Jurkat, Clone E6-1 (cell line): Measurements from ENCODE around the gene SCN8A.
"Not testable (repeated sequence)": the region's sequence is repeated elsewhere in the genome, so short reads cannot be mapped to it uniquely, and the experiment has no call there.

Experiments used
- DNase-seq: peaks from one replicate; pipeline ENCODE4 v3.0.0-alpha.2; 2011; ENCODE audit warnings: low read depth, low spot score
- H3K4me3 ChIP-seq: 2 replicates; pipeline ENCODE4 v1.5.1; 2011; ENCODE audit warnings: mild to moderate bottlenecking, low read length, control low read depth, moderate library complexity

The SCN8A gene

GRCh38 chr12:51788876-51789275, 197.8 kb downstream of the SCN8A start:
- DNase-seq, result no peak
- H3K4me3 ChIP-seq, result no peak overlapping the region

- H3K4me3 ChIP-seq, result no peak overlapping the region
- no peak for DNase-seq
These were observed 201.4 kb downstream of the SCN8A start for GRCh38 chr12:51792417-51792816.

GRCh38 chr12:51793201-51793600, 202.2 kb downstream of the SCN8A start:
- DNase-seq, result no peak
- no peak overlapping the region for H3K4me3 ChIP-seq

GRCh38 chr12:51797301-51797700, 206.3 kb downstream of the SCN8A start:
- DNase-seq, result no peak
- H3K4me3 ChIP-seq, result no peak overlapping the region

- H3K4me3 ChIP-seq, DNase-seq: not testable (repeated sequence)
These were observed 207.0 kb downstream of the SCN8A start for GRCh38 chr12:51798051-51798450.

- H3K4me3 ChIP-seq, result no peak overlapping the region
- DNase-seq, result no peak
These were observed 207.5 kb downstream of the SCN8A start for GRCh38 chr12:51798501-51798900.

GRCh38 chr12:51801027-51801426, 210.0 kb downstream of the SCN8A start:
- DNase-seq, result no peak
- H3K4me3 ChIP-seq, result no peak overlapping the region

- DNase-seq, result no peak
- H3K4me3 ChIP-seq, result no peak overlapping the region
These were observed 215.9 kb downstream of the SCN8A start for GRCh38 chr12:51806896-51807295.

- DNase-seq, result no peak
- no peak overlapping the region for H3K4me3 ChIP-seq
These were observed 218.2 kb downstream of the SCN8A start for GRCh38 chr12:51809193-51809592.

GRCh38 chr12:51811203-51812202, 220.5 kb downstream of the SCN8A start:
- H3K4me3 ChIP-seq, result no peak overlapping the region
- DNase-seq, result no peak

- H3K4me3 ChIP-seq, result no peak overlapping the region
- DNase-seq, result no peak
These were observed 221.8 kb downstream of the SCN8A start for GRCh38 chr12:51812871-51813270.

- H3K4me3 ChIP-seq, result no peak overlapping the region
- DNase-seq, result no peak
These were observed 222.9 kb downstream of the SCN8A start for GRCh38 chr12:51813931-51814310.

GRCh38 chr12:51814311-51815088, 223.5 kb downstream of the SCN8A start:
- no peak overlapping the region for H3K4me3 ChIP-seq
- DNase-seq, result no peak

- DNase-seq, result no peak
- no peak overlapping the region for H3K4me3 ChIP-seq
These were observed 224.5 kb downstream of the SCN8A start for GRCh38 chr12:51815571-51815970.

- no peak for DNase-seq
These were observed 226.3 kb downstream of the SCN8A start for GRCh38 chr12:51817027-51817953.

GRCh38 chr12:51818086-51818485, 227.1 kb downstream of the SCN8A start:
- DNase-seq, result no peak
- no peak overlapping the region for H3K4me3 ChIP-seq

More at GRCh38 chr12:51817027-51817953, 226.3 kb downstream of the SCN8A start:
- H3K4me3 ChIP-seq, result no peak overlapping the region

GRCh38 chr12:51818566-51819300, 227.7 kb downstream of the SCN8A start:
- no peak overlapping the region for H3K4me3 ChIP-seq
- DNase-seq, result no peak

GRCh38 chr12:51819736-51820525, 228.9 kb downstream of the SCN8A start:
- no peak for DNase-seq
- peak overlapping the region; percentile 60 for H3K4me3 ChIP-seq
